HG02840 (cell line): Measurements from ENCODE around the gene SLC3A2.
"Not testable (repeated sequence)": the region's sequence is repeated elsewhere in the genome, so short reads cannot be mapped to it uniquely, and the experiment has no call there.

Experiments
- ATAC-seq: cut with Tn5 transposase; IDR thresholded peaks from one replicate; pipeline ENCODE4 v1.9.1; 2021; ENCODE audit warnings: mild to moderate bottlenecking, moderate library complexity, moderate number of reproducible peaks; ENCODE audit not compliant: unreplicated experiment, low FRiP score

Gene SLC3A2

DNA sequence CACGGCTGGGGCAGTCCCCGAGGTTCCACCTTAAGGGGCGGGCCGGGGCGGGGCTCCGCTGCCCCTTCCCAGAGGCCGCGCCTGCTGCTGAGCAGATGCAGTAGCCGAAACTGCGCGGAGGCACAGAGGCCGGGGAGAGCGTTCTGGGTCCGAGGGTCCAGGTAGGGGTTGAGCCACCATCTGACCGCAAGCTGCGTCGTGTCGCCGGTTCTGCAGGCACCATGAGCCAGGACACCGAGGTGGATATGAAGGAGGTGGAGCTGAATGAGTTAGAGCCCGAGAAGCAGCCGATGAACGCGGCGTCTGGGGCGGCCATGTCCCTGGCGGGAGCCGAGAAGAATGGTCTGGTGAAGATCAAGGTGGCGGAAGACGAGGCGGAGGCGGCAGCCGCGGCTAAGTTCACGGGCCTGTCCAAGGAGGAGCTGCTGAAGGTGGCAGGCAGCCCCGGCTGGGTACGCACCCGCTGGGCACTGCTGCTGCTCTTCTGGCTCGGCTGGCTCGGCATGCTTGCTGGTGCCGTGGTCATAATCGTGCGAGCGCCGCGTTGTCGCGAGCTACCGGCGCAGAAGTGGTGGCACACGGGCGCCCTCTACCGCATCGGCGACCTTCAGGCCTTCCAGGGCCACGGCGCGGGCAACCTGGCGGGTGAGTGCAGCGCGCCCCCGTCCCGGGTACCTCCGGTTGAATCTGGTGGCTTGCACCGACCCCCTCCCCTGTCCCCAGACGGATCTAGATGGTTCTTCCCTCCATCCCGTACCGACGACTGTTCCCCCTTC is at the start of gene SLC3A2:
SLC3A2 (plus strand) TSS at position 94 of the 776 bp plus-strand sequence; CDS start at position 222, 128 bp downstream.
- peak; percentile 64 for ATAC-seq

DNA sequence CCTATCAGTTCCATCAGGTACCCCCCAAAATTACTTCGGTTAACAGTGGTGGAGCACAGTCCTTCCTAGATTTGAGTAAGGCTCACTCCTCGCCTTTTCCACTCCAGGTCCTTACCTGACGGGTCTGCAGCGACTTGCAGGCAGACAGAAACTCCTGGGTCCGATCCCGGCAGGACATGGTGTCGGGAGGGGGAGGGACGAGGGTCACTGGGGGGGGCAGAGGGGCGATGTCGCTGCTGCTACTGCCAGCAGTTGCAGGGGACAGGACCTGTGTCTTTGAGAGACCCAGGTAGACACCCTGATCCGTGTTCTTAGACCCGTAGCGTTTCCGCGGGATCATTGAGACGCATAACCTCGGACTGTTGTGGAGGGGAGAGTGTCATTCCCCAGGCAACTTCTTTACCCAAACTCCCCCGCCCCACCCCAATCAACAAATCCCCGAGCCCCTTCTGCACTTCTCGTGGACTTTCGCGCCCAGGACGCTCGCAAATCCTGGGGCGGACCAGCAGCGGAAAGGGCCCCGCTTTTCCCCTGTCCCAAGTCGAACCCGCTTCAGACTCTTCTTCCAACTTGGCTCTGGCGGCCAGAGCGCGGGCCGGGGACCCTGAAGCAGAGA is 49.7 kb upstream of the SLC3A2 start:
- ATAC-seq: no peak

DNA sequence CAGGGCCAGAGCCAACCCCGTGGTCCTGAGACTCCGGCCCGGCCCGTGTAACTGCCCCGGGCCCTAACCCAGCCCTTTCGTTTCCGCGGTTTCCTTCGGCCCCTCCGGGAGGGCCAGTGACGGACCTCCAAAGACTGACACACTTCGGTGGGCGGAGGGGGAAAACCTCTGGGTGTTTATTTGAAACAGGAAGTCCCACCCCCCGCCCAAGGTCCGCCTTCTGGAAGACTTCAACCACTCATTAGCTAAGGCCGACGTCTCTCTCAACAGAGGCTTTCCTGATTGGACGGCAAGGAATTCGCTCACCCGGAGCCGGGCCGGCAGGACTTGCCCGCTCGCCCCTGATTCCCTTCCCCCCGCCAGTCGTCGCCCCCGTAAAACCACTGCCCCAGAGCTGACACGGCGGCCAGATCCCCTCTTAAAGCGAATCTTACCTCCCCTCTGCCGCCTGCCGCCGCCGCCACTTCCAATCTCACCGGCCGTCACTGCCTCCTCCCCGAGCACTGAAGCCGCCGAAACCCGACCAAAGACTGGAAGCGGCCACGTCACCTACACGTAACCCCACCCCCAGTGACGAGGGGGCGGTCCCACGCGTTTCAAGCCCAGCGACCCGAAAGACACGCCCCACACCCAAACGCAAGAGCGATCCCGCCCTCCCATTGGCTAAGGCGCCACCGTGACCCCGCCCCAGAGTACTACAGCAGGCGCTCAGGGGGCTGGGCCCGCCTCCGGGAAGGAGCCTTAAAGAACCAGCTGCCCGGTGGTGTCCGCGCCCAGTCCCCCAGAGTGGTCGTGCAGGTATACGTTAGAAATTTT is 49.0 kb upstream of the SLC3A2 start, which contains the start of gene STX5:
STX5 (minus strand) TSS at position 532 of the 816 bp plus-strand sequence. CDS start 808 bp downstream, outside the sequence.
- peak; percentile 76 for ATAC-seq

DNA sequence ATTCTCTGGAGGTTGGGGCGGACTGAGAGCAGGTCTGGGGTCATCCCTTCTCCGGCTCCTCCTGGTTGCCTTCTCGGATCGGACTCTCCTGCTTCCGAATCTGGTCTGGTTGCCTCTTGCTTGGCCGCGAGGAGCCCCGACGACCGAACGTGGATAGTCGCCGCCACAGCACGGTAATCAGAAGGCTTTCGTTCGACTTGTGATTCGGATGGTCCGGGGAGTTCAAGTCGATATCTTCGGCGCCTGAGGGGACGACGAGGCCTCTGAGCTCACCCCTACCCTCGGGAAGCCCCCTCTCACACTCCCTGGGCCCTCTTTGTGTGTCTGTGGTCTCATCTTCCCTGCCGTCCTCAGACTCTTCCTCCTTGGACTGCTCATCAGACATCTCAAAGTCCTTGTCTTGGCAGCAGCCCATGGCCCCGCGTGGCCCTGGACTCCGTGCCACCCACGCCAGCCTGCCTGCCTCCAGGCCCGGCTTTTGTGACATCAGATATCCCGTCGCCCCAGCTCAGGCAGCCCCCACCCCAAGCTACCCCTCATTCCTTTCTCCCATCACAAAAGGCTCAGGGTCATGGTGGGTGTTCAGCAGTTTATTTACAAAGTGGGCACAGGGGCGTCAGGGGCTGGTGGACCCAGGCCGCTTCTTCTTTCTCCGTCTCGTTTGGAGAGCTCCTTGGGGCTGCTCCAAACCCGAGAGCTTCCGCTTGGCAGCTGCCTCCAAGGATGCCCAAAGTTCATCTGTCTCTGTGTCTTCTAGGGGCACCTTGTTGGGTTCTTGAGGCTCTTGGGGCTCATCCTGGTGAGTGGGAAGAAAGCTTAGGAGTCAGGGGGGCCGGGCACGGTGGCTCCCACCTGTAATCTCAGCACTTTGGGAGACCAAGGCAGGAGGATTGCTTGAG is 48.1 kb upstream of the SLC3A2 start, which contains the start of gene TEX54:
TEX54 (minus strand) TSS at position 506 of the 899 bp plus-strand sequence.
- ATAC-seq: peak; percentile 10

DNA sequence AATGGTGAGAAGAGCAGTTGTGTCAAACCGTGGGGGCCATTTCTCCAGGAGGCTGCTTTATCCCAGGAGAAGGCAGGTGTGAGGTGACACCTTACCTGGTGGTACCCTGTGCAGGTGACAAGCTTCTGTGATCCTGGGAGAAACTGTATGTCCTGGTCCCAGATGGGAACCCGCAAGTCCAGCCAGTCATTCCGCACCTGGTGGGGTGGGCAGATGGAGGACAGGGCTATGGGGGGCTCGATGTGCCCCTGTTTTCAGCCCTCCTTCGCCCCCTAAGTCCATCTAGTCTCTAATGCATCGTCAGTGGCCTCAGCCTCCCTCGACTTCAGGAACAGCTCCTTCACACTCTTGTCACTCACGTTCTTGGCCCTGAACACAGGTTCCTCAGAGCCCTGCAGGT is 45.4 kb upstream of the SLC3A2 start:
- no peak for ATAC-seq

DNA sequence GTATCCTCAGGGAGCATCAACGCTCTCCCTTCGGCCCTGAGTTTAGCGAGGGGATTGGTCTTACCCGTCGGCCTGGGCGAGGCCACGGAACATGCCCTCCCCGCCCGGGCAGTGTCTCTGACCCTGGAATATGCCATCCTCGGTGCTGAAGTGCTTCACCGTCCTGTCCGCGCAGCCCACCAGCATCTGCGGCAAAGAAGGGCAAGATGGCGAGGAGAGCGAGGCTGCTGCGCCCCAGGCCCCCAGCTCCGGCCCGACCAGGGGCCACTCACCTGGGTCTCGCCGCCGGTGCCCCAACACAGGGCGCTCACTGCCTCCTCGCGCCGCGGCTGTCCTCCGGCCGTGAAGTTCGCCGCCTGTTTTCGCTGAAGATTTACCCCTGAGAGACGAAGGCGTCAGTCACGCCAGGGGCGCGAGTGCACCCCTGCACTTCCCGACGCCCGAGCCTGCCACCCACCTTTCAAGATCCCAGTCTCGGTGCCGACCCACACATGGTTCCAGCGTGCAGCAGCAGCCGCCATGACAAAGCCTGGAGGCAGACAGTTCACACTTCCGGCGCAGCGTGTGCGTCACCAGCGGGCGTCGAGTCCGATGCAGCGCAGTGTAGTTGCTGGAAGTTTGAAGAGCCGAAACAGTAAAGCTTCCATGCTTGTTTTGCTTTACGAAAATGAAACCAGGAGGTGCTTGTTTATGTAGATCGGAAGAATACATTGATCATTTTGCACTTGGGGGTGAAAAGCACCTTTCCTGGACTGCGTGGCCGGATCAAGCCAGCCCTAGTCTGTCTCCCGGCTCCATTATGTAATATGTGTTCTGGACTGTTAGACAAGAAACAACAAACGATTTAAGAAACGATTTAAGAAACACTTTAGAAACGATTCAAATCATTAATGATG is 41.4 kb upstream of the SLC3A2 start, which contains the start of gene WDR74:
WDR74 (minus strand) TSS at position 541 of the 896 bp plus-strand sequence; CDS start at position 521, 20 bp downstream.
- ATAC-seq: peak; percentile 40

DNA sequence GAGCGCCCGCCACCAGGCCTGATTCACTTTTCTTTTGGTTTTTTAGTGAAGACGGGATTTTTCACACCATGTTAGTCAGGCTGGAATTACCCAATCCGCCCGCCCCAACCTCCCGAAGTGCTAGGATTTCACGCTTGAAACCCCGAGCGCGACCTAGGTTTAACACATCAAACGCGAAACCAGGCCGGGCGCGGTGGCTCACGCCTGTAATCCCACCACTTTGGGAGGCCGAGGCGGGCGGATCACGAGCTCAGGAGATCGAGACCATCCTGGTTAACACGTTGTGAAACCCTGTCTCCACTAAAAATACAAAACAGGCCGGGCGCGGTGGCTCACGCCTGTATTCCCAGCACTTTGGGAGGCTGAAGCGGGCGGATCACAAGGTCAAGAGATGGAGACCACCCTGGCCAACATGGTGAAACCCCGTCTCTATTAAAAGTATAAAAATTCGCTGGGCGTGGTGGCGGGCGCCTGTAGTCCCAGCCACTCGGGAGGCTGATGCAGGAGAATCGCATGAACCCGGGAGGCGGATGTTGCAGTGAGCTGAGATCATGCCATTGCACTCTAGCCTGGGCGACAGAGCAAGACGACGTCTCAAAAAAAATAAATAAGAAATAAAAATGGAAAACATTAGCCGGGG is 39.9 kb upstream of the SLC3A2 start:
- peak; percentile 4 for ATAC-seq

DNA sequence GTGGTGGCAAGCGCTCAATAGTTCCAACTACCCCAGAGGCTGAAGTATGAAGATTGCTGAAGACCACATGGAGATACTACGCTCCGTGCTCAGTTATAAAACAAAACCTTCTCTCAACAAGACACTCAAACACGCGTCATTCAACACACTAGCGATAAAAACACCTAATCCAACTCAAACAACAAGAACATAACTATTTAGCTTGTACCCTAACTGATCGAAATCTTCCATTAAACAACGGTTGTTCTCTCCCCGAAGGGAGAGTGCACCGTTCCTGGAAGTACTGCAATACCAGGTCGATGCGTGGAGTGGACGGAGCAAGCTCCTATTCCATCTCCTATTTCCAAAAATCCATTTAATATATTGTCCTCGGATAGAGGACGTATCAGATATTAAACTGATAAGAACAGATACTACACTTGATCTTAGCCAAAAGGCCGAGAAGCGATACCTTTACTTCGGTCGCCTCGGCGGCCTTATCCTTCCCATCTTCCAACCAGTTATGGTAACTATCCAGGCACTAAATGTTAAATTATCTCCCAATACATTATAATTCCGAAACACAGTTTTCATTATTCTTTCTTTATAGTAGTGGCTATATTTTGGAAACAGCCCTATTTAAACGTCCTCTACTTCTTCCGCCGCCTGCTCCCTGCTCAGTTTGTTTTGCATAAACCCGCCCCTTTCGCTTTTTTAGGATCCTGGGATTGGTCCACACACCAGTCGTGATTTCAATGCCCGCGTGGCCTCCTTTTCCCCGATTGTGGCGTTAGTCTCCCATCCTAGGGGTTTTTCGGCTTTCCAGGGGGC is 39.1 kb upstream of the SLC3A2 start:
- peak; percentile 46 for ATAC-seq

DNA sequence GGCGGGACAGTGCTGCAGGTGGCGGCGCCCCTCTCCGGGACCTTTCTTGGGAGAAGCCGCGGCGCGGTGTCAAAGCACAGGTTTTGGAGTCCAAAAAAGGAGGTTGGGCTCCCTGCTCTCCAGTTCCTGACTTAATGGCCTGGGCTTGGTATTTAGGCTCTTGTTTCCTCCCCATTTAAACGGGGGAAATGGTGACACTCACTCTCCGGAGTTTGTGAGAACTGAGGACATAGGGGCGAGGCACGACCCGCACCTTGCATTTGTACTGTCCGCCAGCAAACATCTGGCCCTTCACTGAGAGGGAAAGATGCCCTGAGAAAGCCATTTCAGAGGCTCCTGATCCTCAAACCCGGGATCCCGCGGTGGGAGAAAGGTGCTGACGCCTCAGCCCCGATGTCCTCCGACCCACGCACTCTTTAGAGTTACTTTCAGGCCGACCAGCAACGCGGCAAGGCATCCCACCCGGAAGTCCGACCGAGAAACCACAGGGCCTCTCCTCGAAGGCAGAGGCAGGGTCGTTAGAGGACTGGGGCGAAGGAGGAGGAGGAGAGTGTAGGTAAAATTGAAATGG is 38.4 kb upstream of the SLC3A2 start:
- ATAC-seq: no peak

DNA sequence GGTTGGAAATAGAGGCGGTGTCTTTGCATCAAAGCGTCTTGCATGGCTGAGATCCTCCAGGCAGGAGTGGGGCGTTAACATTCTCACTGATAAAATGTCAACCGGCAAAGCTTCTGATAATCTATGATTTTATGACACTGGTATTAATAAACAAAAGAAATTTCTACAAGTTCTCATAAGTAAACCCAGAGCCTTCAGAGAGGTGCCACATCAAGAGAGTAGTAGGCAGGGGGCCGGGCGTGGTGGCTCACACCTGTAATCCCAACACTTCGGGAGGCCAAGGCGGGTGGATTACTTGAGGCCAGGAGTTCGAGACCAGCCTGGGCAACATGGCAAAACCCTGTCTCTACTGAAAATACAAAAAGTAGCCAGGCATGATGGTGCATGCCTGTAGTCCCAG is 37.8 kb upstream of the SLC3A2 start:
- ATAC-seq: not testable (repeated sequence)

DNA sequence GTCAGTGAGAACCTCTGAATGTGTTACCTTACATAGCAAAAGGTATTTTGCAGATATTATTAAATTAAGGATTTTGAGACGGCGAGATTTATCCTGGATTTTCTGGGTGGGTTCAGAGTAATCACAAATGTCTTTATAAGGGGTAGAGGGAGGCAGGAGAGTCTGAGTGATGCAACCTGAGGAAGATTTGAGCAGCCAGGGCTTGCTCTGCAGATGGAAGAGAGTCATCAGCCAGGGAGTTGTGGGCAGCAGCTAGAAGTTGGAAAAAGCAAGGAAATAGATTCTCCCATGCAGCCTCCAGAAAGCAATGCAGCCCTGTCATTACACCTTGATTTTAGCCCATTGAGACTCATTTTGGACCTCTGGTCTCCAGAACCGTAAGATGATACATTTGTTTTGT is 37.2 kb upstream of the SLC3A2 start:
- no peak for ATAC-seq

DNA sequence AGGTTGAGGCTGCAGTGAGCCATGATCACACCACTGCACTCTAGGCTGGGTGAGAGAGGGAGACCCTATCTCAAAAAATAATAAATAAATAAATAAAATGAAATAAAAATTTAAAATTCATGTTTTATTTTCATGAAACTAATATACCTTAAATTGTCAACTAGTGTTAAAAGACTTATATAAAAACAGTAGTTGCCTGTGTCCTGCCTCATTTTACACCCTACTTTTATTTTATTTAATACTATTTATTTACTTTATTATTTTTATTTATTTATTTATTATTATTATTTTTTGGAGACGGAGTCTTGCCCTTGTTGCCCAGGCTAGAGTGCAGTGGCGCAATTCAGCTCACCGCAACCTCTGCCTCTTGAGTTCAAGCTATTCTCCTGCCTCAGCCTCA is 36.5 kb upstream of the SLC3A2 start:
- no peak for ATAC-seq

DNA sequence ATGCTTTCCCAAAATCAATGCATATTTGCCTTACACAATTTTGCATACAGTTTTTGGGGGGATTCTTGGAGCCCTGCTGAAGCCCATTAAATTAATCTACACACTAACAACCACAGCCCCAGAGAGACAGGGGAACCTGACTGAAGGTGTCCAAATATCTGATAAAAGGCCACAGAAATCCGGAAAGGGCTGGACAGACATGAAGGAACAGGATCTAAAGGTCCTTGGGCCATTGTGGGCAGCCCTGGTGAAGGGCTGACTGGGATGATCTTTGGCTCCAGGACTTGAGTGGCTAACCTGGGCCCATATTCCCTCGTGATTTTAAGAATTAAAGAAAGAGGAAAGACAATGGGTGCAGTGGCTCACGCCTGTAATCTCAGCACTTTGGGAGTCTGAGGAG is 34.5 kb upstream of the SLC3A2 start:
- no peak for ATAC-seq

DNA sequence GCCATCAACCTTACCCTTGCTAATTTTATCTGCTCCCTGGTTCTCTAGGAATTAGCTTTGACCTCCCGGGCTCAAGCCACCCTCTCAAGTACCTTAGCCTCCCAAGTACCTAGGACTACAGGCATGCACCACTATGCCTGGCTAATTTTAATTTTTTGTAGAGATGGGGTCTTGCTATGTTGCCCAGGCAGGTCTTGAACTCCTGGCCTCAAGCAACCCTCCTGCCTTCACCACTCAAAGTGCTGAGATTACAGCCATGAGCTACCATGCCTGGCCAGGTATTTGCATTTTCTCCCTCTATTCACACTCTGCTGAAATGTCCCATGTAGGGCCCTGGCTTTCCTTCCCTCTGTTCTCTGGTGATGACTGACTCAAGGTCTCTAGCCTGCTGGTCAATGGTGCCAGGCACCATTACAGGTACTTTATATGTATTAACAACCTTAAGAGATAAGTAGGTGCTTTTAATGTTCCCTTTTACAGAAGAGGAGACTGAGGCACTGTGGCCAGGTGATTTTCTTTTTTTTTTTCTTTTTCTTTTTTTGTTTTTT is 32.9 kb upstream of the SLC3A2 start:
- ATAC-seq: no peak

DNA sequence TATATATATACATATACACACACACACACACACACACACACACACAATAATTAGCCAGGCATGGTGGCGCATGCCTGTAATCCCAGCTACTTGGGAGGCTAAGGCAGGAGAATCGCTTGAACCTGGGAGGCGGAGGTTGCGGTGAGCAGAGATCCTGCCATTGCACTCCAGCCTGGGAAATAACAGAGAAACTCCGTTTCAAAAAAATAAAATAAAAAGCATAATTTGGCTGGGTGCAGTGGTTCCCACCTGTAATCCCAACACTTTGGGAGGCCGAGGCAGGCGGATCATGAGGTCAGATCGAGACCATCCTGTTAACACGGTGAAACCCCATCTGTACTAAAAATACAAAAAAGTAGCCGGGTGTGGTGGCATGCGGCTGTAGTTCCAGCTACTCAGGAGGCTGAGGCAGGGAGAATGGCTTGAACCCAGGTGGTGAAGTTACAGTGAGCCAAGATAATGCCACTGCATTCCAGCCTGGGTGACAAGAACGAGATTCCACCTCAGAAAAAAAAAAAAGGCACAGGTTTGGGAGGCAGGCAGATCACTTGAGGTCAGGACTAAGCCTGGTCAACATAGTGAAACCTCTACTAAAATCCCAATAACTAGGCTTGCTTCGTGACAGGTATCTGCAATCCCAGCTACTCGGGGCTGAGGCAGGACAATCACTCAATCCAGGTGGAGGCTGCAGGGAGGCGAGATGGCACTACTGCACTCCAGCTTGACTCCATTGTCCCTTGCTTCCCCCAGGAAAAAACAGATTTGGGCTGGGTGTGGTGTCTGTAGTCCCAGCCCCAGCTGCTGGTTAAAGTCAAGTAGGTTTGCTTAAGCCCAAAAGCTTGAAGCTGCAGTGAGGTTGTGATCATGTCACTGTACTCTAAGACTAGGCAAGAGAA is 29.5 kb upstream of the SLC3A2 start:
- no peak for ATAC-seq
